Fibroblast of lung (primary cell): ENCODE data around the gene SLC38A3. TPM values are rescaled to one million over a fixed set of nuclear protein-coding genes. Genes with fewer than 3 reads are reported as not detected.

Experiments used
- DNase-seq, 2 donors: peaks; one replicate each; pipeline versions ENCODE4 v3.0.0 to v3.0.0-alpha.2; 2010; ENCODE audit warnings: low read depth in 2 of 2
- H2AFZ ChIP-seq: 2 replicates; pipeline ENCODE4 v1.5.1; 2012; ENCODE audit warnings: low read length, control low read depth, inconsistent platforms
- H3K27ac ChIP-seq: 2 replicates; pipeline ENCODE4 v1.5.1; 2011; ENCODE audit warnings: low read length, control low read depth; ENCODE audit not compliant: insufficient read depth
- H3K27me3 ChIP-seq: 2 replicates; pipeline ENCODE4 v1.5.1; 2011; ENCODE audit warnings: mild to moderate bottlenecking, low read length; ENCODE audit not compliant: control insufficient read depth, insufficient read depth
- H3K36me3 ChIP-seq: 2 replicates; pipeline ENCODE4 v1.5.1; 2011; ENCODE audit warnings: low read length; ENCODE audit not compliant: control insufficient read depth, insufficient read depth
- H3K4me1 ChIP-seq: 2 replicates; pipeline ENCODE4 v1.5.1; 2011; ENCODE audit warnings: low read length; ENCODE audit not compliant: control insufficient read depth, insufficient read depth; ENCODE audit errors: extremely low read depth
- H3K4me2 ChIP-seq: 2 replicates; pipeline ENCODE4 v1.5.1; 2011; ENCODE audit warnings: low read length, control low read depth; ENCODE audit not compliant: insufficient read depth; ENCODE audit errors: extremely low read depth
- H3K4me3 ChIP-seq, 4 experiments: fragments of 200-600 bp in 1 of 4; sonication (generic) in 1 of 4; replicated peaks in 1 of 4; 2 replicates each; pipeline ENCODE4 v1.5.1; 2011 to 2016; ENCODE audit warnings: low read length in 4 of 4, low read depth in 3 of 4, mild to moderate bottlenecking in 3 of 4, control low read depth in 2 of 4, inconsistent platforms in 1 of 4, mixed read lengths in 1 of 4; ENCODE audit not compliant: insufficient read depth in 1 of 4; ENCODE audit errors: control extremely low read depth in 1 of 4
- H3K79me2 ChIP-seq: 2 replicates; pipeline ENCODE4 v1.5.1; 2012; ENCODE audit warnings: mild to moderate bottlenecking, low read length, inconsistent platforms; ENCODE audit not compliant: control insufficient read depth, insufficient read depth
- H3K9ac ChIP-seq: 2 replicates; pipeline ENCODE4 v1.5.1; 2011; ENCODE audit warnings: mild to moderate bottlenecking, low read length, control low read depth; ENCODE audit not compliant: insufficient read depth
- H3K9me3 ChIP-seq: 2 replicates; pipeline ENCODE4 v1.5.1; 2012; ENCODE audit warnings: low read depth, low read length; ENCODE audit not compliant: control insufficient read depth, insufficient read depth
- H4K20me1 ChIP-seq: 2 replicates; pipeline ENCODE4 v1.5.1; 2011; ENCODE audit warnings: low read length; ENCODE audit not compliant: control insufficient read depth, insufficient read depth; ENCODE audit errors: extremely low read depth
- CTCF ChIP-seq, 2 donors: IDR thresholded peaks in 1 of 2; conservative IDR thresholded peaks in 1 of 2; 1 replicate in 1 of 2; 2 replicates in 1 of 2; pipeline ENCODE4 v1.5.1; 2011 to 2012; ENCODE audit warnings: low read length in 2 of 2, control low read depth in 1 of 2, inconsistent platforms in 1 of 2, low read depth in 1 of 2, mild to moderate bottlenecking in 1 of 2
- EZH2 ChIP-seq: IDR thresholded peaks from 2 replicates; pipeline ENCODE4 v1.5.1; 2012; ENCODE audit warnings: low read length, control low read depth, mild to moderate bottlenecking; ENCODE audit errors: missing control alignments
- polyA plus RNA-seq, 2 donors: library from polyadenylated mRNA; depleted of rRNA in 1 of 2; stranded (reverse) in 1 of 2; unstranded in 1 of 2; fragments of >200 nt; gene quantifications; 2 replicates each; pipeline ENCODE4 v1.2.1, GENCODE V29; 2011 to 2012; ENCODE audit warnings: missing spikeins in 1 of 2
- total RNA-seq: library from RNA; depleted of rRNA; stranded (reverse); fragments of >200 nt; gene quantifications from 2 replicates; pipeline ENCODE4 v1.2.1, GENCODE V29; 2014

Gene SLC38A3
- total and polyA plus RNA-seq, 2 donors (not counting 1 experiment from before 2014, with no cell fraction given), result 0.02 TPM; not detected in 1

- Histone ChIP-seq H4K20me1 (no peaks in the 10 kb centered on the region), H3K4me2 (no peak overlapping the region), H3K36me3 (no peaks in the 10 kb centered on the region), H3K4me1 (no peaks in the 10 kb centered on the region), H3K27me3 (peaks cover 9% of the 10 kb centered on the region), H3K27ac (no peak overlapping the region), H3K79me2 (no peaks in the 10 kb centered on the region), H3K9ac (no peak overlapping the region), H3K4me3 (no peak overlapping the region), H2AFZ (no peak overlapping the region), H3K9me3 (no peaks in the 10 kb centered on the region)
- DNase-seq, result no peak
- no peak for TF ChIP-seq EZH2
- TF ChIP-seq CTCF (conservative IDR thresholded peaks at IDR 0.05 in 1 of 2, IDR thresholded peaks at IDR 0.05 in 1 of 2; ENCODE audit: low read depth in 1 of 2, low read length in 2 of 2), result no peak
These were observed 13.4 kb downstream of the SLC38A3 start for GRCh38 chr3:50218448-50218847.

DNA sequence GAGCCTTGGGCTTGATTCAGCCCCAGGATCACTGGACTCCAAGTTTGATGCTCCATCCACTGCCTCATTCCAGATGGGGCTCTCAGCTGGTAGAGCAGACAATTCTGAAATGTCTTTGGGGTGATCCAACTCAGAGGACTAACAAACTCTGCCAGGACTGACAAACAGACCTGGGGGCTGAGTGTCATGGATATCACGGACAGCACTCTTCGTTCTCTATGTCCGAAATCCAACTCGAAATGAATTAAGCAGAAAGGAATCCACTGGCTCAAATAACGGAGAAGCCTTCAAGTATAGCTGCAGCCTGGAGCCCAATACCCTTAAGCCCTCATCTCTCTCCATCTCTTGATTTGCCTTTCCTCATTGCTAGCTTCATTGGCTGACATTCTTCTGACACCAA lies 14.2 kb downstream of the SLC38A3 start:
- TF ChIP-seq CTCF (conservative IDR thresholded peaks at IDR 0.05 in 1 of 2, IDR thresholded peaks at IDR 0.05 in 1 of 2; ENCODE audit: low read depth in 1 of 2, low read length in 2 of 2), result no peak
- TF ChIP-seq EZH2, result no peak
- DNase-seq, result no peak
- H4K20me1 ChIP-seq, result no peaks in the 10 kb centered on the region

GRCh38 chr3:50220109-50220508 lies 15.0 kb downstream of the SLC38A3 start:
- H3K79me2 ChIP-seq, result no peaks in the 10 kb centered on the region
- H3K4me1 ChIP-seq, result no peaks in the 10 kb centered on the region
- H3K4me3 ChIP-seq, result no peak overlapping the region
- no peak overlapping the region for H3K27ac ChIP-seq
- H2AFZ ChIP-seq, result no peak overlapping the region
- no peaks in the 10 kb centered on the region for H3K9me3 ChIP-seq
- no peak overlapping the region for H3K4me2 ChIP-seq
- H3K36me3 ChIP-seq, result no peaks in the 10 kb centered on the region
- no peaks in the 10 kb centered on the region for H4K20me1 ChIP-seq
- DNase-seq, result no peak
- no peak overlapping the region for H3K9ac ChIP-seq
- TF ChIP-seq CTCF (conservative IDR thresholded peaks at IDR 0.05 in 1 of 2, IDR thresholded peaks at IDR 0.05 in 1 of 2; ENCODE audit: low read depth in 1 of 2, low read length in 2 of 2) (no peak), EZH2 (no peak)
- H3K27me3 ChIP-seq, result peaks cover 11% of the 10 kb centered on the region

More for the DNA sequence above, 14.2 kb downstream of the SLC38A3 start:
- Histone ChIP-seq H3K36me3 (no peaks in the 10 kb centered on the region), H3K4me1 (no peaks in the 10 kb centered on the region), H3K79me2 (no peaks in the 10 kb centered on the region), H2AFZ (no peak overlapping the region), H3K9me3 (no peaks in the 10 kb centered on the region), H3K9ac (no peak overlapping the region), H3K4me2 (no peak overlapping the region), H3K27me3 (peaks cover 11% of the 10 kb centered on the region), H3K4me3 (no peak overlapping the region), H3K27ac (no peak overlapping the region)
